22Rv1 (cell line): ENCODE data around the gene MACROH2A1.

Experiments used
- ZFX ChIP-seq: fragments of 450-650 bp; IDR thresholded peaks from 2 replicates; pipeline ENCODE4 v1.6.1; 2017; ENCODE audit warnings: antibody characterized with exemption, borderline replicate concordance
- TF ChIP-seq, protein P1 (sequence below): fragments of 450-650 bp; IDR thresholded peaks from 2 replicates; pipeline ENCODE4 v1.5.1; 2017; ENCODE audit warnings: mild to moderate bottlenecking

DNA sequence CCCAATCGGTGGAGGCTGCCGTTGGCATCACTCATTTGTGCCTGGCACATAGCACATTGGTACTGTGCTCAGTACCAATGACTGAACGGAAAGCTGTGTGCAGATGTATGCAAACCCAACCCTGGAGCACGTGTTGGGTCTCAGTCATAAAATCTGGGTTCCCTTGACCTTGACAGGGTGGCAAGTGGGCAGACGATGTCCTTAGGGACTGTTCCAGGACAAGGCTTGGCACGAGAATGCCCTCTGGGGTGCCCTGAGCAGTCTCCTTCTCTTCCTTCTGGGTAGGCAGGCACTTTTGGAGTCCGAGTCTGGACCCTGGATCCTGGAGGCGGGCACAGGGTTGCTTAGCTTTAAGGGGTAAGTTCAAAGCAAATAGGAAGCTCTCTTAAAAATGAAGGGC is 75.8 kb downstream of the MACROH2A1 start:
- TF ChIP-seq, protein P1, sequence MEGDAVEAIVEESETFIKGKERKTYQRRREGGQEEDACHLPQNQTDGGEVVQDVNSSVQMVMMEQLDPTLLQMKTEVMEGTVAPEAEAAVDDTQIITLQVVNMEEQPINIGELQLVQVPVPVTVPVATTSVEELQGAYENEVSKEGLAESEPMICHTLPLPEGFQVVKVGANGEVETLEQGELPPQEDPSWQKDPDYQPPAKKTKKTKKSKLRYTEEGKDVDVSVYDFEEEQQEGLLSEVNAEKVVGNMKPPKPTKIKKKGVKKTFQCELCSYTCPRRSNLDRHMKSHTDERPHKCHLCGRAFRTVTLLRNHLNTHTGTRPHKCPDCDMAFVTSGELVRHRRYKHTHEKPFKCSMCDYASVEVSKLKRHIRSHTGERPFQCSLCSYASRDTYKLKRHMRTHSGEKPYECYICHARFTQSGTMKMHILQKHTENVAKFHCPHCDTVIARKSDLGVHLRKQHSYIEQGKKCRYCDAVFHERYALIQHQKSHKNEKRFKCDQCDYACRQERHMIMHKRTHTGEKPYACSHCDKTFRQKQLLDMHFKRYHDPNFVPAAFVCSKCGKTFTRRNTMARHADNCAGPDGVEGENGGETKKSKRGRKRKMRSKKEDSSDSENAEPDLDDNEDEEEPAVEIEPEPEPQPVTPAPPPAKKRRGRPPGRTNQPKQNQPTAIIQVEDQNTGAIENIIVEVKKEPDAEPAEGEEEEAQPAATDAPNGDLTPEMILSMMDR = no peak
- no peak for TF ChIP-seq ZFX
